Astrocyte (in vitro differentiated cells and primary cell): ENCODE results near the gene NLGN1.

Source experiments
- CTCF ChIP-seq: IDR thresholded peaks from 2 replicates; pipeline ENCODE4 v1.5.1; 2011; ENCODE audit warnings: low read depth, mild to moderate bottlenecking, inconsistent platforms, low read length, moderate library complexity; ENCODE audit not compliant: insufficient read depth
- EZH2 ChIP-seq: IDR thresholded peaks from 2 replicates; pipeline ENCODE4 v1.6.1; 2012; ENCODE audit warnings: mild to moderate bottlenecking, low read length, inconsistent platforms; ENCODE audit not compliant: insufficient read depth

- TF ChIP-seq CTCF: no peak
- no peak for TF ChIP-seq EZH2
These were observed 155.0 kb downstream of the NLGN1 start for GRCh38 chr3:173552526-173552925.
